Measurements from ENCODE around the gene KPNA3.

Gene KPNA3

DNA sequence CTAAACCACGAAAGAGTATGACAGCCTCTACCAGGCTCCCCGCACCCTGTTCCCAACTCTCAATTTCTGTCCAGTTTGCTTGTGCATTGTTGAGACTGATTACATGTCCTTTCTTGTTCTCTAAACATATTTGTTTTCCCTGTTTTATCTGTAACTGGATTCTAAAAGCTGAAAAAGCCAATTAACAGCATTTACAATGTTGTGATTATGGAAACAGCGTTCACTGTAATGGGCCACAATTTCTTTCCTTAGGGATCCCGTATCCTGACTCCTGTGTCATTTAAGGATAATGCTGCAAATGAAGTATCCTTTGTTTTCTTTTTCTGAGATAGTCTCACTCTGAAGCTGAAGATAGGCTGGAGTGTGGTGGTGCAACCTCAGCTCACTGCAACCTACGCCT, 121.7 kb downstream of the KPNA3 start:
- FAIRE-seq = no peak

DNA sequence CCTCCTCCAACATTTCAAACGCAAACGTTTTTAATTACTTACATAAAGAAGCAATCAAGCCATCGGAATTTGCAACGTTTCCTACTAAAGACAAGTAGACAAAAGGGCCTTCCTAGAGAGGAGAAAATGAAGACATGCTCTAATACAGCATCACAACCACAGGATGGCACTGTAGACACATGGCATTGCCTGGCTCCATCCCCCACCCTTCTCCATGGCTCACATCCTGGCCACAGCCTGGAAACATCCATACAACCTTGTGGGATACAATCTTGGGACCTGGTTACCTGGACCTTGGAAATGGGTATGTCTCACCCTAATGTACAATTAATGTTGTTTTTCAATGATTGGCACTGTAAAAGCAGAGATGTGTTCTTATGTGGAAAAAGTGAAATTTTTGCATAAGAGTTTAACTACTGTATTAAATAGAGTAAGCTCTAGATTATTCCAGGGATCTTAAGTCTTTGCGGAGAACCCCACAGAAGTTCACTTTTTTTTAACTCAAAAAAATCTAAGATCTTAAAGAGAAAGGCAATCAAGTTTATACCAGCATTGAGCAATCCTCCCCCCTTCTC, 122.7 kb downstream of the KPNA3 start:
- peak; percentile 71 for FAIRE-seq

DNA sequence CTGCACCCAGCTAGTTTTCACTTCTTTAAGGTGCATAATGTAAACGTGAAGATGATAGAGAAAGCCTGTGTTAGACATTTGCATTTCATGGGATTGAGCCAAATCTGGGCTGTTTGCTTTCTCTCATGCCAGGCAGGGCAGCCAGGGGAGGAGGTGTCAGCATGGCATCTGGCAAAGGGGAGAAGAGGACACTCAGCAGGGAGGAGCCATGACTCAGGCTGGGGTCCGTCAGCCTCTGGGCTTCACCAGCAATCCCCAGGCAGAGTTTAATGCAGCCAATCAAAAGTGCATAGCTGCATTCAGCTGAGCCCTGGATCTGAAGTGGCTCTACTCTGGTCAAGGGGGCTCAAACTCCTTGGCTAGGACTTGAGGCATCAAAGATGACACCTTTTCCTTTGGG, 124.7 kb downstream of the KPNA3 start:
- no peak for FAIRE-seq

DNA sequence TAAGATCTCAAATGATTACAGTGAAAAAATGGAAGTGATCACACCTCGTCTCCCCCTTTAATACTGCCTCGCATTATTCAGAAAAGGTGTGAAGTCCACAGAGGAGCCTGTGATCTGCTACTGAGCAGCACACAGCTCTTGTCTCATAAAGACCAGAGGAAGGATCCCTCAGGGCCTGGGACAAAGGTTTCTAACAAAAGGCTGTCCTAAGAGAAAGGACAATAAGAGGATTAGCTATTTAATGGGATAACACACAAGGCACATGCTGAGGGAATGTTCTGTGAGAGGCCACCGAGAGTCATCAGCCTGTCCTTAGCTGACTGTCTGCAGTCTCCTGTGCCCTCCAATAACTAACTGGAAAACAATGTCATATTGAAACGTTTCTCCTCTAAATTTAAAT, 127.9 kb downstream of the KPNA3 start:
- FAIRE-seq = no peak

DNA sequence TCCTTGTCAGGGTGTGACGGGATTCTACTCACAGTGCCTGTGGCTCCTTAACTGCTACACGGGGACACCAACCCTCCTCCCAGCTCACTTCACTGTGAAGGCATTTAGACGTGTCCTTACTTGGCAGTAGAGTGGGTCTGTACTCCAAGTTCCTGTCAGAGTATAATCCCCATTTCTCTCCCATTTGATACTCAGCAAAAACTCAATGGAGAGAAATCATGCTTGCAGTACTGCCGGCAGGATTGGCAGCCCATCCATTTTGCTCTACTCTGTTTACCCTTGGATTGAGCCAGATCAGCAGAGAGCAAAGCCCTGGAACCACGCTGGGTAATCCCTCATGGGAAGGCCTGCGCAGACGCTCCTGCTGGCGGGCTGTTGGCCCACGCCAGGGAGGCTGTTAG, 135.2 kb downstream of the KPNA3 start:
- no peak for FAIRE-seq

DNA sequence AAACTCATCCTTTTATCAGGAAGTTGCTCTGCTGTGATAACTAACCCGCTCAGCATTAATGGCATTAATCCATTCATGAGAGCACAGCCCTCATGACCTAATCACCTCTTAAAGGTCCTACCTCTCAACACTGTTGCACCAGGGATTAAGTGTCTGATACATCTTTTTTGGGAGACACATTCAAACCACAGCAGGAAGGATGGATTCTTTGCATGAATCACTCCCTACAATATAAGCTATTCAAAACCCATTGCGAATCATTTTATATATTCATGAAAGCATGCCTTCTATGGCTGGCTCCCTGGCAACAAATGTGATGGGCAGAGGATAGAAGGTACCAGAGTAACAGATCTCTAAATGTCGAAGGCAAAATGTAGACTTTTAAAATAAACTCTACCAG, 136.6 kb downstream of the KPNA3 start:
- no peak for FAIRE-seq

DNA sequence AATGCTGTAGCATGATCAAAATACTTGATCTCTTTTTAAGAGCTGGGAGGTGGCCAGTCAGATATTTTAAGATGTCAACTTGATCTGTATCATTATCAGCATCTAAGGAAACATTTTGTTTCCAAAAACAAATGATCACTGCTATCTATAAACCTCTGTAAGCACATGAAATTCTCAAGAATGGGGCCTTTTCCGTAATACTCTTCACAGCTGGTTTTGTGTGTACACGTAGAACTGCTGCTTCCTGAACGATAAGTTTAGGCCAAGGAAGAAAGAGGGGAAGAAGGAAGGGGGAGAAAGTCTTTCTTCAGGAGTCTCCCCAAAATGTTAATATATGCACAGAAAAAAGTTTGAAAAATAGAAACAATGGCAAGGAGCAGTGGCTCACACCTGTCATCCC, 138.5 kb downstream of the KPNA3 start:
- FAIRE-seq = no peak

DNA sequence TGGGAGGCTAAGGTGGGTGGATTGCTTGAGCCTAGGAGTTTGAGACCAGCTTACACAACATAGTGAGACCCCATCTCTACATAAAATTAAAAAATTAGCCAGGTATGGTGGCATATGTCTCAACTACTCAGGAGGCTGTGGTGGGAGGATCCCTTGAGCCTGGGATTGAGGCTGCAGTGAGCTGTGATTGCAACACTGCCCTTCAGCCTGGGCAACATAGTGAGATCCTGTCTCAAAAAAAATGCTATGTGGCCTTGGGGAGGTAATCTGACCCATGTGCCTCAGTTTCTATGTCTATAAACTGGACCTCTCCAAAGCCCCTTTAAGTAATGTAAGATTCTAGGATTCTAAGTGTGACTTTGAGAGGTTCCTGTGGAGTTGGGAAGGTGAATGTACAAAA, 139.0 kb downstream of the KPNA3 start:
- FAIRE-seq = no peak

DNA sequence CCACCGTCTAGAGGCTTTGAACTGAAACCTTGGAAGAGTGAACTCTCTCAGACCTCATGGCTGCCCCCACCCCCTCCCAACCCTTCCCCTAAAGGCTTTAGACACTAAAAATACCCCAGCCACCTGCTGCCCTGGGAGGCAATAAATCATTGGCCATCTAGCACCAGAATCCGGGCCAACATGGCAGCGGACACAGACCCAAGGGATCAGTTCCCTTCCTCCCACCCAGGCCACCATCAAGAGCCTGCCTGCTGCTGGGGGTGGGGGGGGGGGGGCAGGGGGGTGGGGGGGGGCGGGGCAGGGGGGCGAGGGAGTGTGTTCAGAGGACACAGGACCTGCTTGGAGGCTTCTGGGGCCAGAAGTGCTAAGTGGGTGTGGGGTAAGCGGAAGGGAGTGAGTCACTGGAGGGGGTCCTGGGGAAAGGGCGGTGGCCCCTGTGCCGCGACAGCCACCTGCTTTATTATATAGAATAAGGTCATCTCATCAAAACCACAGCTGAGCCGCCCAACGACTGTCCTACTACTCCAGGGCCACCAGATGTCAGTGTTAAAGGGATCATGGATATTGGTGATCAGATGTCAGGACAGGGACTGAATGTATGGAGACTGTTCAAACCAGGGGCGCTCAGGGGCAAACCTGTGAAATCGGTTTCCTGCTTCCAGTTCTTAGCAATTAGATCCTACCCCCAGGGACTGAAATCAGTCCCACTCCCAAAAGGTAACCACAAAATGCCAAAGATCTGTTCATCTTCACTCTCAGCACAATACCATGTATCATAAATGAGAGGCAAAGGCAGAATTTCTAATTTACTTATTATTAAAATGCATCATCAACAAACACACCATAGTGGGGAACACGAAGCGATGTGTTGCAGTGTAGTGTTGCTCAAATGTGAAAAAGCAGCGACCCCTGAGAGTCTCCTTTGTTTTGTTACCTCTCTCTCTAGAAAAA, 139.9 kb downstream of the KPNA3 start:
- peak; percentile 21 for FAIRE-seq

DNA sequence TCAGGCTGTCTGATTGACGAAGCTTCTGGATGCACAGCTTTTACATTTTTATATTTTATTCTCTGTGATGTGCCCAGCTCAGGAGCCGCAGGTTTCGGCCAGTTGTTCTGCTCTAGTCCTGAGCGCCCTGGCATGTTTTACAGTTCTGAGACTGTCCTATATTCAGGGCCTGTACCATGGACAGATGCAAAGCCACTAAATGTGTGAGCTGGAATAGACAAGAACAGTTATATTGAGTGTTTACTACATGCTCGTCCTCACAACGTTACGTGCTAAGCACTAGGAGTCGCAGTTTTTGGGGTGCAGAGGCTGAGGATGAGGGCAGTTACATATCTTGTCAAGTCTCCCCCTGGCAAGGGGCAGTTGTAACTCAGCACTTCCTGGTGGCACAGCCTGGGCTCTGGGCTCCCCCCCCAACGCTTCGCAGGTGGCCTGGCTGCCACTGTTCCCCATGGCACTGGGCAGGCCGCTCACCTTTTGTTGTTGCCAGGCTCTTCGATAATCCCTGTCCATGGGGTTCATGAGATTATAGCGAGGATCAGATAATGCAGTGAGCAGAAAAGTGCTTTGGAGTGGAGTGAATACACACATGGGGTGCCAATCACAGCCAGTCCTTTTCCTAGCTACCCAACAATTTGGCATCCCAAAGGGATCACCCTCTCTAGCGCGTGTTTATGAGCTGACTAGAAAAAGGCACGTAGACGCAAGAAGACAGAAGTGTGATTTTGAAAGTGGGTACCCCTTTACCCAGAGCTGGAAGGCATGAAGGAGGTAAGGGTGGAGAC, 140.7 kb downstream of the KPNA3 start:
- no peak for FAIRE-seq

DNA sequence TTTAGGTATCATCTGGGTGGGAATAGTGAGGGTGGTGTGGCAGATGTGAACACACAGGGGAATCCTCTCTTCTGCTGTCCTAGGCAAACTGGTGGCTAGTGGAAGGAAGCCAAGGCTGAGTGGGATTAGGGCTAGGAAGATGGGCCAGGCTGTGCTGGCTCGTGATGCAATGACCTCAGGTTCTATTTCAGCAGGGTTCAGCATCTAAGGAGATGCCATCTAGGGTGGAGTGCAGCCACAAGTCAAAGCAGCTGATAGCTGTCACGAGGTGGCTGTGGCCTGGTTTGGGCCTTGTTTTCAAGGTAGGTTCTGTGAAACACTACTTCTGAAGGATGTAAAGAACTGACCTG, 142.5 kb downstream of the KPNA3 start:
- no peak for FAIRE-seq

All from A204.1 (cell line).